Measurements from ENCODE around the gene TRIM41. TPM values are rescaled to one million over a fixed set of nuclear protein-coding genes. Genes with fewer than 3 reads are reported as not detected.

Gene TRIM41
- total RNA-seq, 1 donor from 2014 or later: 39.1 TPM

DNA sequence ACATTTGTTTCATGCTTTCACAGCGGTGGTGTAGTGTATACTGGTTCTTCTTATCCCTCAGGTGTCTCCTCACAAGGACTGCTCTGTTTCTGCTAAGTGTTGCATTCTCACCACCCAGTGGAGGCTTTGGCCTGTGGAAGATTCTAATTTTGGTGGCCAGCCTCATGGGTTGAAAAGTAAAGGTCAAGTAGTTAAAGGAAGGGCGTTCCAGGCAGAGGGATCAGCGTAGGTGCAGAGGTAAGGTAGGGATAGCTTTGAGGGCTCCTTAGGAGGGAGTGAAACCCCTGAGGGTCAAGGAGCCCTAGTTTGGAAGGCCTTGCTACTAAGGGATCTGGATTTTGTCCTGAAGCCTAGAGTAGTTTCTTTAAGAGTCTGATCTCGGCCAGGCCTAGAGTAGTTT lies 25.2 kb downstream of the TRIM41 start:
- DNase-seq (ENCODE audit: low read depth, low spot score): no peak
- H3K27me3 Mint-ChIP-seq (ENCODE audit: low read depth): peaks cover 6% of the 10 kb centered on the region
- no peaks in the 10 kb centered on the region for H3K9me3 Mint-ChIP-seq
- peak overlapping the region; percentile 85 for H3K27ac Mint-ChIP-seq (ENCODE audit: unreplicated experiment)
- peak overlapping the region; percentile 100 for H3K4me3 Mint-ChIP-seq
- peaks cover 63% of the 10 kb centered on the region for H3K4me1 Mint-ChIP-seq
- TF ChIP-seq CTCF (conservative IDR thresholded peaks at IDR 0.05): no peak
- peaks cover 11% of the 10 kb centered on the region for H3K36me3 Mint-ChIP-seq (ENCODE audit: low read depth)

DNA sequence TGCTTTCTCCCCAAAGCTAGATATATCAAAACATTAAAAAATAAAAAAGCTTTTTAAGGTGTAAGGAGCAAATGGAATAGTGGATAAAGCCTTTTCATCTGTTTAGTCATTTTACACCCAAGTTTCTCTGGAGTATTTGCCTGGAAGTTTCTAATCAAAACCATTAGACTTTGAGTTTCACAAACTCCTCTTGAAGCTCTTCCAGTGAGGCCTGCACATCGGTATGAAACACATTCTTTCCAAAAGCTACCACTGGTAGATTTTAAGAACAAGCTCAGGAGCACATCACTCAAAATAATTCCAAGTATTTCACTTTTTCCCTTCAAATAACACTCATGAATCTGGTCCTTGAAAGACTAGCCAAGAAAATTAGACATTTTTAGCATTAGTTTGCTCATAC lies 32.2 kb downstream of the TRIM41 start:
- TF ChIP-seq CTCF (conservative IDR thresholded peaks at IDR 0.05): no peak
- DNase-seq (ENCODE audit: low read depth, low spot score): no peak
- H3K36me3 Mint-ChIP-seq (ENCODE audit: low read depth): peaks cover 11% of the 10 kb centered on the region
- no peaks in the 10 kb centered on the region for H3K27me3 Mint-ChIP-seq (ENCODE audit: low read depth)
- peaks cover 60% of the 10 kb centered on the region for H3K4me1 Mint-ChIP-seq
- H3K27ac Mint-ChIP-seq (ENCODE audit: unreplicated experiment): no peak overlapping the region
- no peaks in the 10 kb centered on the region for H3K9me3 Mint-ChIP-seq
- H3K4me3 Mint-ChIP-seq: no peak overlapping the region

DNA sequence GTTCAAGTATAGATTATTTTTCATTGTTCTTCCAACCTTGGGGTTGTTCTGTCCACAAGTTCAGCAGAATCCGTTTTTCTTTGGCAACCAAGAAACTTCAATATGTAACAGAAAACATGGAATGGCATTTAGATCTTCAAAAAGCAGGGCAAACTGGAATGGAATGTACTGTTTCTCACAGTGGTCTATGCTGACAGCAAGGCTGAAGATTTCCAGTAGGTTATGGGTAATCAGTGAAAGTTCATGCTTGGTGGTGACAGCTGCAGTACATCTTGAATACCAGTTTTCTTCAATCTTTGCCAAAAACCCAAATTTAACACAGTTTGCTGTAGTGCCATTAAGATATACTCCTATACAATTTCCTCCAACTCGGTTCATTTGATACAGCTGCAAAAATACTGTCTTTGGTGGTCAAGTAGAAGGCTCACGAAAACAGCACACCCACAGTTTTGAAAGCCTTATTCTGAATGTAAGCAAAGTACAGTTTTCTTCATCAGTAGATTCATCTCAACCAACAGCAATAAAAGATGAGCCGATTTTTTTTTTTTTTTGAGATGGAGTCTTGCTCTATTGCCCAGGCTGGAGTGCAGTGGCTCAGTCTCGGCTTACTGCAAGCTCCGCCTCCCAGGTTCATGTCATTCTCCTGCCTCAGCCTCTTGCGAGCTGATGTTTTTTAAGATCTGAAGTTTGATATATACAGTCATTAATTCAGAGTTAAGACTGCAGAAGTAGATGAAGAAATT lies 32.9 kb downstream of the TRIM41 start:
- no peaks in the 10 kb centered on the region for H3K27me3 Mint-ChIP-seq (ENCODE audit: low read depth)
- DNase-seq (ENCODE audit: low read depth, low spot score): no peak
- peaks cover 63% of the 10 kb centered on the region for H3K4me1 Mint-ChIP-seq
- H3K36me3 Mint-ChIP-seq (ENCODE audit: low read depth): peaks cover 11% of the 10 kb centered on the region
- no peak for TF ChIP-seq CTCF (conservative IDR thresholded peaks at IDR 0.05)
- H3K9me3 Mint-ChIP-seq: no peaks in the 10 kb centered on the region
- no peak overlapping the region for H3K27ac Mint-ChIP-seq (ENCODE audit: unreplicated experiment)
- H3K4me3 Mint-ChIP-seq: no peak overlapping the region

- H3K9me3 Mint-ChIP-seq: no peaks in the 10 kb centered on the region
- peak overlapping the region; percentile 97 for H3K4me3 Mint-ChIP-seq
- H3K27me3 Mint-ChIP-seq (ENCODE audit: low read depth): no peaks in the 10 kb centered on the region
- no peak for TF ChIP-seq CTCF (conservative IDR thresholded peaks at IDR 0.05)
- peaks cover 6% of the 10 kb centered on the region for H3K36me3 Mint-ChIP-seq (ENCODE audit: low read depth)
- peaks cover 54% of the 10 kb centered on the region for H3K4me1 Mint-ChIP-seq
- DNase-seq (ENCODE audit: low read depth, low spot score): no peak
- H3K27ac Mint-ChIP-seq (ENCODE audit: unreplicated experiment): no peak overlapping the region
Observed at GRCh38 chr5:181258576-181258975, 35.5 kb downstream of the TRIM41 start.

DNA sequence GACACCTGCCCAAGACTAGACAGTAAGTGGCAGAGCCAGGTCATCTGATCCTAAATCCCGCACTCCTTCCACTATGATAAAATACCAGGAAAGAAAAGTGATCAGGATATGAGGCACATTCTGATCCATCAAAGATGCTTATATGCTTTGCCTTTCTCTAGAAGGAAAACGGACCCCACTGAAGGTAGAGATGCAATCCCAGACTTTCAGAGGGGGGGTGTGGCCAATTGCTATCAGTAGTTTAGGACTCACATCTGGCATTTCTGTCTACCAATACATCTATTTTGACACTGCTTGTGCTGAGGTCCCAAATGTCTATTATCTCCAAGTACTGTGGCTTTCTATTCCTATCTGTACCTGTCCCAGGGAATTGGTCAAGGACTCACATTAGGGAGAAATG lies 36.2 kb downstream of the TRIM41 start:
- H3K4me3 Mint-ChIP-seq: peak overlapping the region; percentile 97
- no peaks in the 10 kb centered on the region for H3K9me3 Mint-ChIP-seq
- no peak for TF ChIP-seq CTCF (conservative IDR thresholded peaks at IDR 0.05)
- DNase-seq (ENCODE audit: low read depth, low spot score): no peak
- no peak overlapping the region for H3K27ac Mint-ChIP-seq (ENCODE audit: unreplicated experiment)
- peaks cover 9% of the 10 kb centered on the region for H3K36me3 Mint-ChIP-seq (ENCODE audit: low read depth)
- no peaks in the 10 kb centered on the region for H3K27me3 Mint-ChIP-seq (ENCODE audit: low read depth)
- peaks cover 52% of the 10 kb centered on the region for H3K4me1 Mint-ChIP-seq

Data from neural crest cell (in vitro differentiated cells).